H1 (cell line): ENCODE data around the gene PRKCZ. TPM values are rescaled to one million over a fixed set of nuclear protein-coding genes. Genes with fewer than 3 reads are reported as not detected.
A peak's percentile ranks its signal among the peaks of the same experiment; 100 is the strongest.

Experiments used
- CTCF ChIA-PET: fragments of 300-600 bp; sonication (Branson Sonifier 250); formaldehyde crosslinking; loops from one replicate; lab custom pipeline; 2021; ENCODE audit not compliant: partially characterized antibody; lab: Charles Lee
- POLR2A ChIA-PET: fragments of 300-600 bp; sonication (Branson Sonifier 250); formaldehyde crosslinking; loops from one replicate; lab custom pipeline; 2021; ENCODE audit warnings: inconsistent platforms; ENCODE audit not compliant: partially characterized antibody; lab: Charles Lee
- DNase-seq, 2 experiments: peaks; one replicate each; pipeline versions ENCODE4 v3.0.0 to v3.0.0-alpha.2; 2010 to 2022; ENCODE audit warnings: low spot score in 2 of 2, low read depth in 1 of 2, mixed read lengths in 1 of 2
- FAIRE-seq: peaks from 2 replicates; lab custom pipeline; 2011; peaks lifted over from hg19 to GRCh38; lab: Jason Lieb, UNC
- H2AFZ ChIP-seq: 2 replicates; pipeline ENCODE4 v1.8.1; 2012; ENCODE audit warnings: low read length, inconsistent platforms
- H2AK5ac ChIP-seq: 2 replicates; pipeline ENCODE4 v1.6.1; 2013; ENCODE audit warnings: low read depth, low read length
- H2BK120ac ChIP-seq: replicated peaks from 2 replicates; pipeline ENCODE3; 2013; ENCODE audit warnings: low read depth, low read length, inconsistent platforms
- H2BK12ac ChIP-seq: 2 replicates; pipeline ENCODE4 v1.6.1; 2013; ENCODE audit warnings: low read depth, low read length
- H2BK15ac ChIP-seq: 2 replicates; pipeline ENCODE4 v1.6.1; 2013; ENCODE audit warnings: low read length
- H2BK20ac ChIP-seq: 2 replicates; pipeline ENCODE4 v1.6.1; 2013; ENCODE audit warnings: low read length
- H2BK5ac ChIP-seq: 2 replicates; pipeline ENCODE4 v1.6.1; 2013; ENCODE audit warnings: low read depth, low read length
- H3K14ac ChIP-seq: 2 replicates; pipeline ENCODE4 v1.6.1; 2013; ENCODE audit warnings: inconsistent platforms; ENCODE audit not compliant: insufficient read length
- H3K18ac ChIP-seq: 2 replicates; pipeline ENCODE4 v1.6.1; 2013; ENCODE audit warnings: low read length; ENCODE audit errors: extremely low read depth
- H3K23ac ChIP-seq: 2 replicates; pipeline ENCODE4 v1.6.1; 2013; ENCODE audit warnings: inconsistent platforms; ENCODE audit not compliant: insufficient read length
- H3K23me2 ChIP-seq: 2 replicates; pipeline ENCODE4 v1.6.1; 2013; ENCODE audit warnings: low read depth, low read length
- H3K27ac ChIP-seq: 2 replicates; pipeline ENCODE4 v1.6.1; 2011; ENCODE audit warnings: low read depth, low read length, inconsistent platforms
- H3K27me3 ChIP-seq, 4 experiments: replicated peaks in 1 of 4; 1 replicate in 1 of 4; 2 replicates in 3 of 4; pipeline versions ENCODE4 v1.6.1 to v1.8.1; 2011 to 2013; ENCODE audit warnings: low read length in 3 of 4, mild to moderate bottlenecking in 3 of 4, inconsistent platforms in 2 of 4, mixed read lengths in 2 of 4, moderate library complexity in 1 of 4; ENCODE audit not compliant: control insufficient read depth in 3 of 4, insufficient read depth in 3 of 4; ENCODE audit errors: extremely low read depth in 1 of 4
- H3K36me3 ChIP-seq, 4 experiments: 2 replicates each; pipeline versions ENCODE4 v1.6.1 to v1.8.1; 2011 to 2013; ENCODE audit warnings: mild to moderate bottlenecking in 4 of 4, low read length in 3 of 4, moderate library complexity in 2 of 4, control low read depth in 1 of 4, inconsistent platforms in 1 of 4; ENCODE audit not compliant: insufficient read depth in 4 of 4, control insufficient read depth in 2 of 4
- H3K4ac ChIP-seq: replicated peaks from 2 replicates; pipeline ENCODE3; 2013; ENCODE audit warnings: low read length, low read depth, mixed read lengths, inconsistent platforms; ENCODE audit not compliant: insufficient read length
- H3K4me1 ChIP-seq, 4 experiments: replicated peaks in 1 of 4; 1 replicate in 1 of 4; 2 replicates in 3 of 4; pipeline versions ENCODE4 v1.6.1 to v1.8.1; 2011 to 2013; ENCODE audit warnings: low read length in 3 of 4, inconsistent platforms in 2 of 4, mixed read lengths in 1 of 4; ENCODE audit not compliant: insufficient read depth in 4 of 4, control insufficient read depth in 3 of 4
- H3K4me2 ChIP-seq, 2 experiments: 2 replicates each; pipeline versions ENCODE4 v1.6.1 to v1.8.1; 2011 to 2013; ENCODE audit warnings: low read depth in 2 of 2, low read length in 2 of 2, control low read depth in 1 of 2, inconsistent platforms in 1 of 2, mild to moderate bottlenecking in 1 of 2; ENCODE audit not compliant: insufficient read depth in 1 of 2
- H3K4me3 ChIP-seq, 4 experiments: fragments of 200-600, 300-600 bp in 1 of 4; sonication (generic), shearing (Covaris generic), sonication (Bioruptor Twin) in 1 of 4; 2 replicates each; pipeline versions ENCODE4 v1.5.1 to v1.8.1; 2011 to 2016; ENCODE audit warnings: low read length in 4 of 4, low read depth in 3 of 4, control low read depth in 2 of 4, inconsistent platforms in 2 of 4, mild to moderate bottlenecking in 2 of 4, mixed read lengths in 1 of 4, moderate library complexity in 1 of 4; ENCODE audit not compliant: insufficient read depth in 2 of 4; ENCODE audit errors: extremely low read depth in 1 of 4
- H3K56ac ChIP-seq: replicated peaks from 2 replicates; pipeline ENCODE3; 2013; ENCODE audit warnings: low read depth, mild to moderate bottlenecking, mixed read lengths, low read length, inconsistent platforms; ENCODE audit not compliant: insufficient read length
- H3K79me1 ChIP-seq: 2 replicates; pipeline ENCODE4 v1.6.1; 2013; ENCODE audit warnings: low read depth, low read length, control low read depth
- H3K79me2 ChIP-seq, 2 experiments: 2 replicates each; pipeline versions ENCODE4 v1.6.1 to v1.8.1; 2012 to 2013; ENCODE audit warnings: low read length in 2 of 2, mild to moderate bottlenecking in 2 of 2, inconsistent platforms in 1 of 2; ENCODE audit not compliant: insufficient read depth in 2 of 2, control insufficient read depth in 1 of 2
- H3K9ac ChIP-seq, 4 experiments: replicated peaks in 1 of 4; 1 replicate in 1 of 4; 2 replicates in 3 of 4; pipeline versions ENCODE4 v1.6.1 to v1.8.1; 2011 to 2013; ENCODE audit warnings: low read depth in 3 of 4, low read length in 3 of 4, control low read depth in 2 of 4, mild to moderate bottlenecking in 2 of 4, moderate library complexity in 2 of 4, inconsistent platforms in 1 of 4; ENCODE audit errors: extremely low read depth in 1 of 4
- H3K9me3 ChIP-seq, 2 experiments: 2 replicates each; pipeline versions ENCODE4 v1.6.1 to v1.8.1; 2012 to 2013; ENCODE audit warnings: mild to moderate bottlenecking in 2 of 2, moderate library complexity in 2 of 2, control low read depth in 1 of 2, inconsistent platforms in 1 of 2, low read depth in 1 of 2, low read length in 1 of 2, mixed read lengths in 1 of 2; ENCODE audit not compliant: insufficient read depth in 2 of 2
- H4K20me1 ChIP-seq, 2 experiments: replicated peaks in 1 of 2; 2 replicates each; pipeline versions ENCODE3 to v1.8.1; 2011 to 2013; ENCODE audit warnings: inconsistent platforms in 2 of 2, low read length in 2 of 2, mild to moderate bottlenecking in 1 of 2; ENCODE audit not compliant: insufficient read depth in 2 of 2, control insufficient read depth in 1 of 2
- H4K5ac ChIP-seq: 2 replicates; pipeline ENCODE4 v1.6.1; 2013; ENCODE audit warnings: low read length, low read depth, mixed read lengths, inconsistent platforms; ENCODE audit not compliant: insufficient read length
- H4K8ac ChIP-seq: 2 replicates; pipeline ENCODE4 v1.8.0; 2013; ENCODE audit warnings: mild to moderate bottlenecking, moderate library complexity, low read length, inconsistent platforms; ENCODE audit not compliant: insufficient read depth; ENCODE audit errors: extremely low read depth
- H4K91ac ChIP-seq: replicated peaks from 2 replicates; pipeline ENCODE3; 2013; ENCODE audit warnings: low read length, mixed read lengths, inconsistent platforms; ENCODE audit not compliant: insufficient read length
- BCL11A ChIP-seq, 2 experiments: IDR thresholded peaks; one replicate each; pipeline ENCODE4 v1.6.1; 2011; ENCODE audit warnings: low read depth in 2 of 2, low read length in 2 of 2, mild to moderate bottlenecking in 2 of 2
- CBX8 ChIP-seq: fragments of 300-800, 300-1000 bp; sonication (generic); IDR thresholded peaks from 2 replicates; pipeline ENCODE4 v1.7.1; 2016; ENCODE audit warnings: low read depth, low read length, borderline replicate concordance
- EP300 ChIP-seq, 2 experiments: IDR thresholded peaks; 1 replicate in 1 of 2; 2 replicates in 1 of 2; pipeline ENCODE4 v1.6.1; 2011 to 2012; ENCODE audit warnings: low read depth in 2 of 2, low read length in 2 of 2, mild to moderate bottlenecking in 2 of 2, borderline replicate concordance in 1 of 2, inconsistent platforms in 1 of 2, moderate library complexity in 1 of 2
- FOSL1 ChIP-seq: IDR thresholded peaks from 2 replicates; pipeline ENCODE4 v1.6.1; 2011; ENCODE audit warnings: mild to moderate bottlenecking, low read depth, low read length, moderate library complexity; ENCODE audit not compliant: insufficient read depth
- GTF2F1 ChIP-seq: IDR thresholded peaks from 2 replicates; pipeline ENCODE4 v1.6.1; 2012; ENCODE audit warnings: low read depth, low read length, improper control_type of control experiment, borderline replicate concordance
- HDAC2 ChIP-seq, 2 experiments: fragments of 300-600 bp in 1 of 2; sonication (generic) in 1 of 2; IDR thresholded peaks; 2 replicates each; pipeline ENCODE4 v1.6.1; 2011 to 2012; ENCODE audit warnings: low read depth in 2 of 2, low read length in 2 of 2, mild to moderate bottlenecking in 2 of 2, moderate library complexity in 2 of 2, borderline replicate concordance in 1 of 2, inconsistent platforms in 1 of 2
- MAFK ChIP-seq: IDR thresholded peaks from 2 replicates; pipeline ENCODE4 v1.6.1; 2012; ENCODE audit warnings: low read depth, mild to moderate bottlenecking, improper control_type of control experiment, low read length
- NRF1 ChIP-seq: IDR thresholded peaks from 2 replicates; pipeline ENCODE4 v1.6.1; 2011; ENCODE audit warnings: mild to moderate bottlenecking, low read depth, low read length, improper control_type of control experiment
- RNF2 ChIP-seq: fragments of 200-900, 300-1000 bp; sonication (generic); IDR thresholded peaks from 2 replicates; pipeline ENCODE4 v1.7.1; 2016; ENCODE audit warnings: borderline replicate concordance, low read depth, mild to moderate bottlenecking, antibody characterized with exemption, low read length; ENCODE audit not compliant: poor library complexity, severe bottlenecking; ENCODE audit errors: missing control alignments
- RXRA ChIP-seq: IDR thresholded peaks from 2 replicates; pipeline ENCODE4 v1.6.1; 2011; ENCODE audit warnings: low read depth, mild to moderate bottlenecking, low read length, moderate library complexity; ENCODE audit not compliant: insufficient read depth
- SP4 ChIP-seq: IDR thresholded peaks from 2 replicates; pipeline ENCODE4 v1.6.1; 2012; ENCODE audit warnings: low read length, inconsistent platforms
- WGBS, 2 experiments: shearing (Covaris generic) in 1 of 2; methylation state at CpG; one replicate each; pipeline versions ENCODE4 v1.1.6 to v1.1.7; 2013 to 2015; ENCODE audit warnings: low lambda C conversion rate in 2 of 2, mixed read lengths in 2 of 2, inconsistent platforms in 1 of 2, low coverage in 1 of 2, missing lambda C conversion rate in 1 of 2; ENCODE audit not compliant: insufficient replicate concordance in 2 of 2, insufficient coverage in 1 of 2, insufficient read length in 1 of 2; ENCODE audit errors: extremely low coverage in 1 of 2, missing lambda C conversion rate in 1 of 2; 5-methylcytosine and 5-hydroxymethylcytosine counted together
- polyA plus RNA-seq, 7 experiments: library from polyadenylated mRNA; depleted of rRNA in 3 of 7; stranded (reverse) in 5 of 7; unstranded in 2 of 7; fragments of >200 nt in 5 of 7; fragments of 200-250 nt in 2 of 7; gene quantifications; 1 replicate in 5 of 7; 2 replicates in 1 of 7; 4 replicates in 1 of 7; pipeline versions ENCODE4 v1.2.1 to v1.2.3, GENCODE V29; 2011 to 2013; ENCODE audit warnings: missing spikeins in 2 of 7, mixed read lengths in 2 of 7
- total RNA-seq: library from RNA; stranded (reverse); fragmentation: NEBNext Ultra II Directional; extraction: Animal tissue kit (Norgen Biotek cat#: 25700); gene quantifications from 2 replicates; pipeline ENCODE4 v1.2.1, GENCODE V29; 2021

The PRKCZ gene
- total and polyA plus RNA-seq, 2 of the 8 experiments (the other 6 are each of a cell fraction or from before 2014, with no cell fraction given), result 37.4 to 45.1 TPM

DNA sequence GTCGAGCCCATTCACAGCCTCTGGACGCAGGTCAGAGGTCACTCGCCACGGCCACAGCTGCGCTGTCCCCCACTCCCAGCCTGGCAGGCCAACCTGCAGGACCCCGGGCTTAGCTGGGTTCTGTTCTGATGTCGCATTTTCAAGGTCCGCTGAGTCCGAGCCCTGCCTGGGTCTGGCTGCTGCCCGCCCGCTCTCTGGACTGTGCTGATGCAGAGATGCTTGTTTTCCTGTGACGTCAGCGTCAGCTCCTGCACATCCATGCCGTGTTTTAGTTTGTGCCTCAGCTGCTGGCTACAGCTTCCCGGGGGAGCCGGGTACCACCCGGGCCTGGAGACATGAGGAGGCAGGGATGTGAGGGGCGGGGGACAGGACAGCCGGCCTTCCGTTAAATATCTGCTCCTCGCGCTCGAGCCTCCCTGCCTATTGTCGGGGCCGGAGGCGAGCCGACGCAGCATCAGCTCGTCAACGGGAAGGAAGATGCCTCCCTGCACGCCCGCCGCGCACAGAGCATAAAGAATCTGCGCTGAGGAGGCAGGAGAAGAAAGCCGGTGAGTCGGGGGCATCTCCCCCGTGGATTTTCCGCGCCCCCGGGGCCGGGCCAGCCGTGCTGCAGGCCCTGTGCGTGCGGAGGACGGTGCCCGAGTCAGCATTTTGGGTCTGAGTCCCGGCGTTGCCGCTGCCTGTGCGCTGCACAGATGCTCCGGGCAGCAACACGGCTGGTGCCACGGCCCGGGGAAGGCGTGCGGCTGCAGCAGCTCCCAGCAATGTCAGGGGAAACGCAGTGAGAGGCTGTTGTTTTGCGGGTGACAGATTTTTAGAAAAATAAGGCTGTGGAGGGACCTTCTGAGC lies 23.4 kb downstream of the PRKCZ start:
- H2AFZ ChIP-seq, result no peak overlapping the region
- H2BK120ac ChIP-seq, result no peak overlapping the region
- no peaks in the 10 kb centered on the region for H3K27me3 ChIP-seq
- H3K4me1 ChIP-seq, result peaks cover 0 to 4% (median 0%) of the 10 kb centered on the region in 4 experiments; a peak in 2 of 7 replicates
- H3K4me3 ChIP-seq, result no peak overlapping the region
- H3K14ac ChIP-seq, result no peak overlapping the region
- H3K23ac ChIP-seq, result no peak overlapping the region
- H4K91ac ChIP-seq, result no peak overlapping the region
- H3K23me2 ChIP-seq, result no peaks in the 10 kb centered on the region
- H3K18ac ChIP-seq, result no peak overlapping the region
- no peak overlapping the region for H3K4ac ChIP-seq
- H2BK15ac ChIP-seq, result no peak overlapping the region
- peaks cover 0 to 2% (median 0%) of the 10 kb centered on the region in 4 experiments; a peak in 1 of 8 replicates for H3K36me3 ChIP-seq
- 0 out of 2 replicates have a peak overlapping the region, but pooled peaks have one; percentile 51 for H4K8ac ChIP-seq
- peaks cover 0 to 2% of the 10 kb centered on the region in 2 experiments; a peak in 1 of 4 replicates for H3K79me2 ChIP-seq
- peaks cover 6% of the 10 kb centered on the region for H3K79me1 ChIP-seq
- H2BK5ac ChIP-seq, result no peak overlapping the region
- FAIRE-seq (no peak), DNase-seq (no peak)
- no peak overlapping the region for H3K56ac ChIP-seq
- CTCF ChIA-PET, result interaction anchor here (0.8 to 1.3 kb wide), 3 partner anchors 18 to 67 kb away, joined by 3 to 4 read pairs (median 3); no protein-coding TSS in a partner anchor
- no peak overlapping the region for H3K4me2 ChIP-seq
- no peak overlapping the region for H2BK20ac ChIP-seq
- POLR2A ChIA-PET, result no interaction called here
- no peak overlapping the region for H3K9ac ChIP-seq
- WGBS, 2 experiments, result 89% methylated on average over 34 of the region's 59 CpGs; no CpG with 5 or more reads in 1 of the 2 experiments
- H2AK5ac ChIP-seq, result no peak overlapping the region
- H4K5ac ChIP-seq, result no peak overlapping the region
- H2BK12ac ChIP-seq, result no peak overlapping the region
- H4K20me1 ChIP-seq, result peaks cover 6 to 15% of the 10 kb centered on the region in 2 experiments
- H3K27ac ChIP-seq, result no peak overlapping the region
- H3K9me3 ChIP-seq, result peaks cover 9 to 13% of the 10 kb centered on the region in 2 experiments
- TF ChIP-seq EP300 (IDR thresholded peaks at IDR 0.05; ENCODE audit: borderline replicate concordance in 1 of 2, low read depth in 2 of 2, low read length in 2 of 2), result no peak
- no peak for TF ChIP-seq RXRA
- no peak for TF ChIP-seq FOSL1
- TF ChIP-seq CBX8, result no peak
- no peak for TF ChIP-seq MAFK
- no peak for TF ChIP-seq BCL11A (IDR thresholded peaks at IDR 0.05; ENCODE audit: low read depth in 2 of 2, low read length in 2 of 2)
- TF ChIP-seq SP4, result no peak
- TF ChIP-seq HDAC2 (IDR thresholded peaks at IDR 0.05; ENCODE audit: borderline replicate concordance in 1 of 2, low read depth in 2 of 2, low read length in 2 of 2), result no peak
- no peak for TF ChIP-seq GTF2F1
- TF ChIP-seq NRF1, result no peak
- TF ChIP-seq RNF2, result no peak
